Heart left ventricle (tissue), 13 donors: ENCODE results near the gene SUDS3.

Source experiments
- POLR2A ChIP-seq, 2 donors: fragments of 450-650 bp; IDR thresholded peaks; one replicate each; pipeline ENCODE4 v1.6.1; 2017; ENCODE audit warnings: antibody characterized with exemption in 2 of 2, mild to moderate bottlenecking in 2 of 2, moderate library complexity in 2 of 2
- TF ChIP-seq, protein P1 (sequence below), 12 donors: fragments of 200-600 bp; sonication (generic) in 4 of 12; IDR thresholded peaks; one replicate each; pipeline versions ENCODE4 v1.5.0 to v1.8.0; 2018 to 2022; ENCODE audit warnings: antibody characterized with exemption in 12 of 12, mild to moderate bottlenecking in 5 of 12
- donor health status: ischemic (EF 13 %, LVEDD 7.1; RV severe dilation, severe dysfunction).
- donor health status: DM: no; HTN: yes; CAD: no.
- donor health status: DM: no; HTN: no; CAD: no.
- donor health status: ischemic (EF 25% LVEDD 6.9; RV normal size, moderate dysfunction).
- donor health status: ischemic (EF 25% LVEDD 5.7; RV mildly dilated, moderate dysfunction).
- donor health status: ischemic (EF 35%, LVEDD 5.7; RV mildly dilated, moderate dysfunction).
- donor health status: nonischemic (EF 11% LVEDD 7.7; RV severe dilation, severe dysfunction).
- donor health status: DM: yes; HTN: yes; CAD: no.
- donor health status: PGD.
- donor health status: ischemic (EF 29% LVEDD 5.4; RV normal size, mild dysfunction).
- donor health status: nonischemic (EF 23%, LVEDD 6.1; RV moderate dilation, normal function).

DNA sequence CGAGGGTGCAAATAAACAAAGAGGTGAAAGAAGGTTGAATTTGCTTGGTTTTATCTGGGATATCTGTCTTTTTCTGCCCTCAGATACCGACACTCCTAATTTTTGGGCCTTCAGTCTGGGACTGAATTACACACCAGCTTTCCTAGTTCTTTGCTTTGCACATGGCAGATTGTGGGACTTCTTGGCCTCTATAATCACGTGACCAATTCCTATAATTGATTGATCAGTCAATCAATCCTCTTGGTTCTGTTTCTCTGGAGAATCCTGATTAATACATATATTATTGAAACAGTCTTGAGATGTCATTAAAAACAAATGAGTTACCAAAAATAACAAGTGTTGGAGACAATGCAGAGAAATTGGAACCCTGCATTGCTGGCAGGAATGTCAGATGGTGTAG is 62.7 kb downstream of the SUDS3 start:
- TF ChIP-seq, protein P1, sequence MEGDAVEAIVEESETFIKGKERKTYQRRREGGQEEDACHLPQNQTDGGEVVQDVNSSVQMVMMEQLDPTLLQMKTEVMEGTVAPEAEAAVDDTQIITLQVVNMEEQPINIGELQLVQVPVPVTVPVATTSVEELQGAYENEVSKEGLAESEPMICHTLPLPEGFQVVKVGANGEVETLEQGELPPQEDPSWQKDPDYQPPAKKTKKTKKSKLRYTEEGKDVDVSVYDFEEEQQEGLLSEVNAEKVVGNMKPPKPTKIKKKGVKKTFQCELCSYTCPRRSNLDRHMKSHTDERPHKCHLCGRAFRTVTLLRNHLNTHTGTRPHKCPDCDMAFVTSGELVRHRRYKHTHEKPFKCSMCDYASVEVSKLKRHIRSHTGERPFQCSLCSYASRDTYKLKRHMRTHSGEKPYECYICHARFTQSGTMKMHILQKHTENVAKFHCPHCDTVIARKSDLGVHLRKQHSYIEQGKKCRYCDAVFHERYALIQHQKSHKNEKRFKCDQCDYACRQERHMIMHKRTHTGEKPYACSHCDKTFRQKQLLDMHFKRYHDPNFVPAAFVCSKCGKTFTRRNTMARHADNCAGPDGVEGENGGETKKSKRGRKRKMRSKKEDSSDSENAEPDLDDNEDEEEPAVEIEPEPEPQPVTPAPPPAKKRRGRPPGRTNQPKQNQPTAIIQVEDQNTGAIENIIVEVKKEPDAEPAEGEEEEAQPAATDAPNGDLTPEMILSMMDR (IDR thresholded peaks at IDR 0.05): no peak
- TF ChIP-seq POLR2A (IDR thresholded peaks at IDR 0.05): no peak
